MM.1S (cell line): ENCODE measurements around the gene SLC25A3.
"Not testable (repeated sequence)": the region's sequence is repeated elsewhere in the genome, so short reads cannot be mapped to it uniquely, and the experiment has no call there.

Experiments
- DNase-seq: peaks from one replicate; pipeline ENCODE4 v3.0.0-alpha.2; 2015
- H2AFZ ChIP-seq: fragments of 300-600 bp; sonication (generic); 2 replicates; pipeline ENCODE4 v1.6.0; 2016; ENCODE audit warnings: antibody characterized with exemption, low read length
- H3F3A ChIP-seq: fragments of 300-600 bp; sonication (generic); 2 replicates; pipeline ENCODE4 v1.6.1; 2016; ENCODE audit warnings: mild to moderate bottlenecking, antibody characterized with exemption, low read length, moderate library complexity, mixed read lengths; ENCODE audit not compliant: insufficient read depth
- H3K27ac ChIP-seq: fragments of 300-600 bp; sonication (generic); 2 replicates; pipeline ENCODE4 v1.5.1; 2016; ENCODE audit warnings: mild to moderate bottlenecking, low read length
- H3K27me3 ChIP-seq: fragments of 300-600 bp; sonication (generic); replicated peaks from 2 replicates; pipeline ENCODE4 v1.6.0; 2016; ENCODE audit warnings: low read length; ENCODE audit not compliant: insufficient read depth
- H3K36me3 ChIP-seq: fragments of 300-600 bp; sonication (generic); replicated peaks from 2 replicates; pipeline ENCODE4 v1.6.1; 2016; ENCODE audit warnings: mild to moderate bottlenecking, low read length, mixed read lengths; ENCODE audit not compliant: insufficient read depth
- H3K4me1 ChIP-seq: fragments of 300-600 bp; sonication (generic); 2 replicates; pipeline ENCODE4 v1.6.1; 2016; ENCODE audit warnings: low read length, mixed read lengths
- H3K4me2 ChIP-seq: fragments of 300-600 bp; sonication (generic); 2 replicates; pipeline ENCODE4 v1.6.0; 2016; ENCODE audit warnings: low read depth, low read length
- H3K4me3 ChIP-seq: fragments of 300-600 bp; sonication (generic); 2 replicates; pipeline ENCODE4 v1.5.1; 2016; ENCODE audit warnings: low read length, mixed read lengths
- H3K79me2 ChIP-seq: fragments of 300-600 bp; sonication (generic); 2 replicates; pipeline ENCODE4 v1.6.1; 2016; ENCODE audit warnings: mixed run types, low read length, mixed read lengths
- H3K9ac ChIP-seq: fragments of 300-600 bp; sonication (generic); 2 replicates; pipeline ENCODE4 v1.6.1; 2016; ENCODE audit warnings: low read length, mixed read lengths
- H3K9me2 ChIP-seq: fragments of 300-600 bp; sonication (generic); replicated peaks from 2 replicates; pipeline ENCODE4 v1.6.1; 2016; ENCODE audit warnings: mild to moderate bottlenecking, low read length, mixed read lengths; ENCODE audit not compliant: insufficient read depth
- H3K9me3 ChIP-seq: fragments of 300-600 bp; sonication (generic); replicated peaks from 2 replicates; pipeline ENCODE4 v1.6.1; 2016; ENCODE audit warnings: mild to moderate bottlenecking, low read length, mixed read lengths; ENCODE audit not compliant: insufficient read depth
- H4K20me1 ChIP-seq: fragments of 300-600 bp; sonication (generic); 2 replicates; pipeline ENCODE4 v1.6.1; 2016; ENCODE audit warnings: mild to moderate bottlenecking, low read length, moderate library complexity, mixed read lengths; ENCODE audit not compliant: insufficient read depth
- EZH2 ChIP-seq: fragments of 300-600 bp; sonication (generic); optimal IDR thresholded peaks from 2 replicates; pipeline ENCODE3; 2017; ENCODE audit warnings: low read depth, mild to moderate bottlenecking, antibody characterized with exemption, low read length, mixed read lengths
- EZH2phosphoT487 ChIP-seq: fragments of 300-600 bp; sonication (generic); IDR thresholded peaks from 2 replicates; pipeline ENCODE4 v1.6.1; 2018; ENCODE audit warnings: antibody characterized with exemption, low read length
- TF ChIP-seq, protein P1 (sequence below): fragments of 300-600 bp; sonication (generic); IDR thresholded peaks from 2 replicates; pipeline ENCODE4 v1.5.1; 2016; ENCODE audit warnings: antibody characterized with exemption, low read length, mixed read lengths

SLC25A3 gene

DNA sequence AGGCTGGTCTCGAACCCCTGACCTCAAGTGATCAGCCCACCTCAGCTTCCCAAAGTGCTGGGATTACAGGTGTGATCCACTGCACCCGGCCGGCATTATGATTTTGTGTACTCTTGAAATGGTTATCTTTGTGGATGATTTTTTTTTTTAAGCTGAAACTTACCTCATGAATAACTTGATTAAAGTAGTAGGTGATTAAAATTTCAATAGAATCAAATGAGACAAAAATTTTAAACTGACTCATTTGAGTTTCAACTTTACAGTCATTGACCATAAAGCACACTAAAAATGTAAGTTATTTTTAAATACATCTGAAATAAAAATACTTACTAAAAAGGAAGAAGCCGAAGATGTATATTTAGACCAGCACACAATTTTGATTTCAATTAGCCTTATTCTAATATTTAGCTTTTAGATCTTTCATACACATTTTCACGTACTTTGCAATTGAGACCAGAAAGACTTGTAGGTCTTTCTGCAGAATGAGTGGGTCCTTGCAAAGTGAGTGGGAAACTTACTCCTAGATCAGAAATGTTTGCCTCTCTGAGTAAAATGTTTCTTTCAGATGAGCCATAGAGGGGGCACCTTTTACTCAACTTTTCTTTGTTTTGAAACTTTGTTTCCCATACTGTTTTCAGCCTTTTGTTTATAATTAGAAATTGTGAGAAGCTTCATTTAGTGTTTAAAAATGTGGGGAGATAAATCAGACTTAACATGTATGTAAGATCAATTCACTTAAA lies 43.9 kb upstream of the SLC25A3 start:
- H3K4me2 ChIP-seq = no peak overlapping the region
- H3K4me3 ChIP-seq = no peak overlapping the region
- H3F3A ChIP-seq = peaks cover 17% of the 10 kb centered on the region; the same call in 1 of the 2 replicates
- H3K9me2 ChIP-seq = no peaks in the 10 kb centered on the region
- no peaks in the 10 kb centered on the region for H3K9me3 ChIP-seq
- no peak overlapping the region for H3K27ac ChIP-seq
- H2AFZ ChIP-seq = no peak overlapping the region
- H3K9ac ChIP-seq = no peak overlapping the region
- H3K27me3 ChIP-seq = no peaks in the 10 kb centered on the region
- peaks cover 10% of the 10 kb centered on the region; the same call in 1 of the 2 replicates for H3K79me2 ChIP-seq
- TF ChIP-seq EZH2 = no peak
- no peak for DNase-seq
- H3K4me1 ChIP-seq = no peaks in the 10 kb centered on the region
- no peaks in the 10 kb centered on the region for H4K20me1 ChIP-seq
- peaks cover 26% of the 10 kb centered on the region; the same call in 1 of the 2 replicates for H3K36me3 ChIP-seq

GRCh38 chr12:98551787-98552186 lies 41.7 kb upstream of the SLC25A3 start:
- H3K4me1 ChIP-seq = no peaks in the 10 kb centered on the region
- H3K9ac ChIP-seq = no peak overlapping the region
- no peaks in the 10 kb centered on the region for H4K20me1 ChIP-seq
- no peaks in the 10 kb centered on the region for H3K9me3 ChIP-seq
- no peak for DNase-seq
- H3K9me2 ChIP-seq = no peaks in the 10 kb centered on the region
- no peaks in the 10 kb centered on the region for H3K27me3 ChIP-seq
- peaks cover 14% of the 10 kb centered on the region; the same call in 1 of the 2 replicates for H3K36me3 ChIP-seq
- TF ChIP-seq, protein P1, sequence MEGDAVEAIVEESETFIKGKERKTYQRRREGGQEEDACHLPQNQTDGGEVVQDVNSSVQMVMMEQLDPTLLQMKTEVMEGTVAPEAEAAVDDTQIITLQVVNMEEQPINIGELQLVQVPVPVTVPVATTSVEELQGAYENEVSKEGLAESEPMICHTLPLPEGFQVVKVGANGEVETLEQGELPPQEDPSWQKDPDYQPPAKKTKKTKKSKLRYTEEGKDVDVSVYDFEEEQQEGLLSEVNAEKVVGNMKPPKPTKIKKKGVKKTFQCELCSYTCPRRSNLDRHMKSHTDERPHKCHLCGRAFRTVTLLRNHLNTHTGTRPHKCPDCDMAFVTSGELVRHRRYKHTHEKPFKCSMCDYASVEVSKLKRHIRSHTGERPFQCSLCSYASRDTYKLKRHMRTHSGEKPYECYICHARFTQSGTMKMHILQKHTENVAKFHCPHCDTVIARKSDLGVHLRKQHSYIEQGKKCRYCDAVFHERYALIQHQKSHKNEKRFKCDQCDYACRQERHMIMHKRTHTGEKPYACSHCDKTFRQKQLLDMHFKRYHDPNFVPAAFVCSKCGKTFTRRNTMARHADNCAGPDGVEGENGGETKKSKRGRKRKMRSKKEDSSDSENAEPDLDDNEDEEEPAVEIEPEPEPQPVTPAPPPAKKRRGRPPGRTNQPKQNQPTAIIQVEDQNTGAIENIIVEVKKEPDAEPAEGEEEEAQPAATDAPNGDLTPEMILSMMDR = no peak
- TF ChIP-seq EZH2 (no peak), EZH2phosphoT487 (no peak)
- no peak overlapping the region for H2AFZ ChIP-seq
- H3K27ac ChIP-seq = no peak overlapping the region
- H3F3A ChIP-seq = peaks cover 16% of the 10 kb centered on the region; the same call in 1 of the 2 replicates
- H3K79me2 ChIP-seq = no peaks in the 10 kb centered on the region
- no peak overlapping the region for H3K4me2 ChIP-seq
- no peak overlapping the region for H3K4me3 ChIP-seq

DNA sequence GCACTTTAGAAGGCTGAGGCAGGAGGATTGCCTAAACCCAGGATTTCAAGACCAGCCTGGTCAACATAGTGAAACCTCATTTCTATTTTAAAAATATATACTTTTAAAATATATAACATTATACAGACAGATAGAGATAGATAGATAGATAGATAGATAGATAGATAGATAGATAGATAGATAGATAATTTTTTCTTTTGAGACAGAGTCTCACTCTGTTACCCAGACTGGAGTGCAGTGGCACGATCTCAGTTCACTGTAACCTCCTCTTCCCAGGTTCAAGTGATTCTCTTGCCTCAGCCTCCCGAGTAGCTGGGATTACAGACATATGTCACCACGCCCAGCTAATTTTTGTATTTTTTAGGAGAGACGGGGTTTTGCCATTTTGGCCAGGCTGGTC lies 35.4 kb upstream of the SLC25A3 start:
- not testable (repeated sequence) for H2AFZ ChIP-seq, DNase-seq

GRCh38 chr12:98559666-98560065 lies 33.8 kb upstream of the SLC25A3 start:
- Histone ChIP-seq H3K27me3 (no peaks in the 10 kb centered on the region), H3K9ac (no peak overlapping the region), H3K27ac (no peak overlapping the region), H3K4me2 (no peak overlapping the region), H3F3A (peaks cover 2% of the 10 kb centered on the region; the same call in 1 of the 2 replicates), H3K4me3 (no peak overlapping the region), H3K9me3 (no peaks in the 10 kb centered on the region), H3K36me3 (no peaks in the 10 kb centered on the region), H3K4me1 (no peaks in the 10 kb centered on the region), H3K9me2 (no peaks in the 10 kb centered on the region), H2AFZ (no peak overlapping the region), H3K79me2 (no peaks in the 10 kb centered on the region), H4K20me1 (no peaks in the 10 kb centered on the region)
- TF ChIP-seq, protein P1 = no peak
- TF ChIP-seq EZH2 (no peak), EZH2phosphoT487 (no peak)
- no peak for DNase-seq

More for the DNA sequence above, 35.4 kb upstream of the SLC25A3 start:
- H3K27ac ChIP-seq, H3F3A ChIP-seq, H3K9me3 ChIP-seq, H3K27me3 ChIP-seq, H3K4me1 ChIP-seq, H4K20me1 ChIP-seq, H3K4me3 ChIP-seq, H3K4me2 ChIP-seq, H3K79me2 ChIP-seq, H3K9me2 ChIP-seq, H3K9ac ChIP-seq, H3K36me3 ChIP-seq: not testable (repeated sequence)
